Measurements from ENCODE around the gene OLA1. TPM values are rescaled to one million over a fixed set of nuclear protein-coding genes. Genes with fewer than 3 reads are reported as not detected.

OLA1 gene
- total and polyA plus RNA-seq, 2 donors (not counting 1 experiment from before 2014, with no cell fraction given) = 13.9 to 47.7 TPM

- H3K9me3 Mint-ChIP-seq (ENCODE audit: insufficient read depth) = no peaks in the 10 kb centered on the region
- Histone ChIP-seq H3K4me3 (ENCODE audit: control extremely low read depth in 1 of 5, extremely low read depth in 1 of 5, insufficient read depth in 1 of 5, low read depth in 2 of 5, low read length in 4 of 5) (no peak overlapping the region), H2AFZ (ENCODE audit: insufficient read depth, low read depth, low read length, poor library complexity, severe bottlenecking) (no peak overlapping the region), H3K4me2 (replicated peaks; ENCODE audit: low read depth, low read length, poor library complexity, severe bottlenecking) (no peak overlapping the region), H3K9ac (ENCODE audit: low read length) (no peak overlapping the region), H3K27me3 (replicated peaks in 1 of 4; ENCODE audit: control extremely low read depth in 1 of 4, control insufficient read depth in 3 of 4, insufficient read depth in 4 of 4, low read length in 3 of 4) (peaks cover 0 to 5% (median 0%) of the 10 kb centered on the region in 4 experiments), H3K9me3 (ENCODE audit: control extremely low read depth in 1 of 3, control insufficient read depth in 2 of 3, insufficient read depth in 1 of 3, low read length in 2 of 3) (peaks cover 0 to 6% (median 2%) of the 10 kb centered on the region in 3 donors), H3K79me2 (ENCODE audit: control insufficient read depth, insufficient read depth, low read length) (no peaks in the 10 kb centered on the region), H3K4me1 (ENCODE audit: control insufficient read depth in 2 of 2, insufficient read depth in 2 of 2, low read length in 2 of 2) (no peaks in the 10 kb centered on the region), H3K27ac (ENCODE audit: low read length in 2 of 2) (no peak overlapping the region), H3K36me3 (replicated peaks in 1 of 2; ENCODE audit: control extremely low read depth in 1 of 2, control insufficient read depth in 1 of 2, extremely low read depth in 1 of 2, insufficient read depth in 2 of 2, low read length in 1 of 2) (no peaks in the 10 kb centered on the region), H4K20me1 (ENCODE audit: control insufficient read depth, insufficient read depth, low read length, poor library complexity, severe bottlenecking) (no peaks in the 10 kb centered on the region)
- TF ChIP-seq CTCF (IDR thresholded peaks at IDR 0.05) (no peak), EZH2 (IDR thresholded peaks at IDR 0.05; ENCODE audit: borderline replicate concordance, insufficient read depth, low read depth, low read length, poor library complexity, severe bottlenecking) (no peak)
- intact Hi-C loops (cut with micrococcal nuclease) = no loop called here
- no peak overlapping the region for H3K27ac Mint-ChIP-seq
- peaks cover 27% of the 10 kb centered on the region for H3K27me3 Mint-ChIP-seq
- no peak for ATAC-seq (ENCODE audit: low read depth)
- DNase-seq = no peak
- ChIA-PET CTCF (no interaction called here), POLR2A (no interaction called here)
- peaks cover 7% of the 10 kb centered on the region for H3K4me1 Mint-ChIP-seq
- WGBS (ENCODE audit: insufficient coverage) = 97% methylated on average over 5 of the region's 7 CpGs
- H3K4me3 Mint-ChIP-seq = no peak overlapping the region
Measured at GRCh38 chr2:174062934-174063333, 185.4 kb downstream of the OLA1 start.

GRCh38 chr2:174059884-174060244 lies 188.5 kb downstream of the OLA1 start:
- TF ChIP-seq EZH2 (IDR thresholded peaks at IDR 0.05; ENCODE audit: borderline replicate concordance, insufficient read depth, low read depth, low read length, poor library complexity, severe bottlenecking) = no peak
- TF ChIP-seq CTCF (IDR thresholded peaks at IDR 0.05) = no peak
- H2AFZ ChIP-seq (ENCODE audit: insufficient read depth, low read depth, low read length, poor library complexity, severe bottlenecking) = no peak overlapping the region
- no peaks in the 10 kb centered on the region for H3K79me2 ChIP-seq (ENCODE audit: control insufficient read depth, insufficient read depth, low read length)
- no peak overlapping the region for H3K27ac Mint-ChIP-seq
- H3K4me2 ChIP-seq (replicated peaks; ENCODE audit: low read depth, low read length, poor library complexity, severe bottlenecking) = no peak overlapping the region
- peaks cover 18% of the 10 kb centered on the region for H3K27me3 Mint-ChIP-seq
- H3K9ac ChIP-seq (ENCODE audit: low read length) = no peak overlapping the region
- no peak overlapping the region for H3K4me3 Mint-ChIP-seq
- H3K27ac ChIP-seq (ENCODE audit: low read length in 2 of 2) = no peak overlapping the region
- peaks cover 0 to 6% (median 0%) of the 10 kb centered on the region in 3 donors for H3K9me3 ChIP-seq (ENCODE audit: control extremely low read depth in 1 of 3, control insufficient read depth in 2 of 3, insufficient read depth in 1 of 3, low read length in 2 of 3)
- no peak for ATAC-seq (ENCODE audit: low read depth)
- POLR2A ChIA-PET = no interaction called here
- no peaks in the 10 kb centered on the region for H3K9me3 Mint-ChIP-seq (ENCODE audit: insufficient read depth)
- no peaks in the 10 kb centered on the region for H4K20me1 ChIP-seq (ENCODE audit: control insufficient read depth, insufficient read depth, low read length, poor library complexity, severe bottlenecking)
- peaks cover 7% of the 10 kb centered on the region for H3K4me1 Mint-ChIP-seq
- no peaks in the 10 kb centered on the region for H3K4me1 ChIP-seq (ENCODE audit: control insufficient read depth in 2 of 2, insufficient read depth in 2 of 2, low read length in 2 of 2)
- H3K36me3 ChIP-seq (replicated peaks in 1 of 2; ENCODE audit: control extremely low read depth in 1 of 2, control insufficient read depth in 1 of 2, extremely low read depth in 1 of 2, insufficient read depth in 2 of 2, low read length in 1 of 2) = no peaks in the 10 kb centered on the region
- H3K4me3 ChIP-seq (ENCODE audit: control extremely low read depth in 1 of 5, extremely low read depth in 1 of 5, insufficient read depth in 1 of 5, low read depth in 2 of 5, low read length in 4 of 5) = no peak overlapping the region
- intact Hi-C loops (cut with micrococcal nuclease) = no loop called here
- no peak for DNase-seq
- H3K27me3 ChIP-seq (replicated peaks in 1 of 4; ENCODE audit: control extremely low read depth in 1 of 4, control insufficient read depth in 3 of 4, insufficient read depth in 4 of 4, low read length in 3 of 4) = peaks cover 0 to 5% (median 0%) of the 10 kb centered on the region in 4 experiments
- no CpG with 5 or more reads among the region's 3 CpGs for WGBS (ENCODE audit: insufficient coverage)
- CTCF ChIA-PET = no interaction called here

All from B cell (primary cell).